Measurements from ENCODE around the gene TAS2R10. TPM values are rescaled to one million over a fixed set of nuclear protein-coding genes. Genes with fewer than 3 reads are reported as not detected.

TAS2R10 gene
- total RNA-seq, result 3.7 TPM

GRCh38 chr12:10826258-10826657 is at the start of gene TAS2R10:
Gene TAS2R10 (minus strand): TSS chr12:10826358. CDS start chr12:10826269, 89 bp downstream.

DNA sequence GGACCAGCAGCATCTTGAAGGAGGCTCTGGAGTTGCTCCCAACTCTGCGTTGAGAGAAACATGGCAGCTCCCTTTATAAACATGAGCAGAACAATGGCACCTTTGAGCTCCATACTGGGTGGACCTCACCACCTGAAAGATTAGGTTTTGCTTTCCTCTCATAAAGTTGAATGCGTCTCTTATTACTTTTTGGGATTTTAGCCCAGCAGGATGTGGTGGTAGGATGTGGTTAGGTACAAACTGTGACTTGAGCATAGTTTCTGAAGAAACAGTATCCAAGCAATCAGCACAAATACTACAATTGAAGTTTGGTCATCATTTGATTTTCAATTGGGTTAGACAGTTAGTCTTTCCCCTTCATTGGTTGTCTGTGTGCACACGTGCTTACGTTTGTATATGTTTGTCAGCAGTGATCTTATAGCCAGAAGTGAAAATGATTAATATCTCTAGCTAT is 23.3 kb upstream of the TAS2R10 start, which contains the start of gene PRR4:
Gene PRR4 (minus strand): TSS at position 51 of the 454 bp plus-strand sequence. CDS start 38 bp downstream, at position 13.

GRCh38 chr12:10810068-10810467 is 16.1 kb downstream of the TAS2R10 start, which contains the start of gene TAS2R9:
Gene TAS2R9 (minus strand): TSS chr12:10810168. CDS start chr12:10810075, 93 bp downstream.

DNA sequence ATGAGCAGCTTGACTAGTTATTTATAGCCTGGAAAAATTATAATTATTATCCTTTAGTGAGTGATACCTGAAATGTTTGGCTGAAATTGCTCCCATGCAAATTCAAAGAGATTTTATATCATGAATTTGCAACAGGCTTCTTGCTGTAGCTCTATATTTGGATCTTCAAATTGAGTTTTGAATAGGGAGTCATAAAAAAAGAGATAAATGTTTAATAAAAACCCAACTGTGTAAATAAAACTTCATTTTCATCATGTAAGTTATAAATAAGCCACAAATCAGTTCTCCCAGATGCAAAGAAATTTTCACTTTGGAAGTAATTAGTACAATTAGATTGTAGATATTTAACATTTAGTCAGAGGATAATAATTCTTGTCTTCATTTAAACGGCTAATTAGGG is 19.0 kb downstream of the TAS2R10 start, which contains the start of gene TAS2R8:
Gene TAS2R8 (minus strand): TSS at position 101 of the 400 bp plus-strand sequence. CDS start 306 bp downstream, outside the sequence.

DNA sequence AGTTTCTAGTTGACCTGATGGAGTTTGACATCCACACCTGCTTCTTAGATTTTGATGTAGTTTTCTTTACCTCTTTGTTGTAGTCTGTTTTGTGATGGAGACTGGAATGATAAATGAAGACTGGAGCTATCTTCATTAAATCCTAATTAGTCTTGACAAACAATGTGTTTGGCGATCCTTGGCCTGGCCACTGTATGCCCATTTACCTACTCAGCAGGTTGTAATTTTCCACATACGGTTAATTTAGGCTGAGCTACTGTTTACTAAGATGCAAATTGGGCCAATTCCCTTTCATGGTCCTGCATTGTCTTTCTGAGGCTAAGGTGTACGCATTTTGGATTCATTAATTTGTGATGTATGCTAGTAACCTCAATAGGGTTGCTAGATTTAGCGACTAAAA is 23.6 kb downstream of the TAS2R10 start, which contains the start of gene TAS2R7:
Gene TAS2R7 (minus strand): TSS at position 41 of the 400 bp plus-strand sequence. CDS start 57 bp downstream, outside the sequence.

Small RNAs within 50 kb of the gene (small RNA-seq; reads per million reads assigned to genes)
- gene PRR4, result not detected

Other genes with a start within 250 kb of the TAS2R10 start
- gene MAGOHB, start 212.7 kb downstream of the TAS2R10 start, total RNA-seq, result 15.9 TPM
- gene STYK1, start 152.3 kb downstream of the TAS2R10 start, total RNA-seq, result 18.7 TPM
- gene YBX3, start 103.0 kb downstream of the TAS2R10 start, total RNA-seq, result 14.8 TPM
- 0.69 TPM for gene TAS2R7, start 23.7 kb downstream of the TAS2R10 start, total RNA-seq
- 0.69 TPM for gene TAS2R8, start 19.1 kb downstream of the TAS2R10 start, total RNA-seq
- 0.92 TPM for gene TAS2R9, start 16.2 kb downstream of the TAS2R10 start, total RNA-seq
- 6.0 TPM for gene PRR4, start 23.1 kb upstream of the TAS2R10 start, total RNA-seq
- gene PRH1, start 57.9 kb upstream of the TAS2R10 start, total RNA-seq, result 63.4 TPM
- gene TAS2R13, start 83.2 kb upstream of the TAS2R10 start, total RNA-seq, result 4.8 TPM
- gene PRH2, start 102.9 kb upstream of the TAS2R10 start, total RNA-seq, result 0.92 TPM
- 9.5 TPM for gene TAS2R14, start 112.9 kb upstream of the TAS2R10 start, total RNA-seq
- 7.6 TPM for gene TAS2R50, start 160.6 kb upstream of the TAS2R10 start, total RNA-seq
- 10.4 TPM for gene TAS2R20, start 171.9 kb upstream of the TAS2R10 start, total RNA-seq
- gene TAS2R19, start 196.3 kb upstream of the TAS2R10 start, total RNA-seq, result 7.6 TPM
- 8.1 TPM for gene TAS2R31, start 205.0 kb upstream of the TAS2R10 start, total RNA-seq
- 3.2 TPM for gene TAS2R46, start 235.9 kb upstream of the TAS2R10 start, total RNA-seq

Data from diencephalon (tissue), 1 donor.